Fibroblast of villous mesenchyme (primary cell): ENCODE data around the gene ZNF14. TPM values are rescaled to one million over a fixed set of nuclear protein-coding genes. Genes with fewer than 3 reads are reported as not detected.
"Not testable (repeated sequence)": the region's sequence is repeated elsewhere in the genome, so short reads cannot be mapped to it uniquely, and the experiment has no call there.

Source experiments
- DNase-seq: peaks from one replicate; pipeline ENCODE4 v3.0.0-alpha.2; 2010; ENCODE audit warnings: low read depth
- H3K4me3 ChIP-seq: 2 replicates; pipeline ENCODE4 v1.5.1; 2011; ENCODE audit warnings: low read depth, mild to moderate bottlenecking, low read length
- CTCF ChIP-seq: IDR thresholded peaks from 2 replicates; pipeline ENCODE4 v1.5.1; 2012; ENCODE audit warnings: low read depth, mild to moderate bottlenecking, low read length; ENCODE audit not compliant: insufficient read depth
- total RNA-seq: library from RNA; depleted of rRNA; stranded (reverse); fragments of >200 nt; gene quantifications from 2 replicates; pipeline ENCODE4 v1.2.3, GENCODE V29; 2012

The ZNF14 gene
- total RNA-seq, 1 donor: 7.8 TPM

- peak; percentile 23 for DNase-seq
- TF ChIP-seq CTCF: no peak
- H3K4me3 ChIP-seq: no peak overlapping the region
Observed at GRCh38 chr19:19774354-19775033, 41.6 kb upstream of the ZNF14 start.

GRCh38 chr19:19771963-19772362, 39.1 kb upstream of the ZNF14 start:
- not testable (repeated sequence) for H3K4me3 ChIP-seq, DNase-seq

- not testable (repeated sequence) for DNase-seq, H3K4me3 ChIP-seq
Observed at GRCh38 chr19:19769971-19770370, 37.1 kb upstream of the ZNF14 start.

GRCh38 chr19:19758164-19758563, 25.3 kb upstream of the ZNF14 start:
- no peak overlapping the region for H3K4me3 ChIP-seq
- DNase-seq: no peak
- TF ChIP-seq CTCF: no peak

- no peak for DNase-seq
- no peak for TF ChIP-seq CTCF
- no peak overlapping the region for H3K4me3 ChIP-seq
Observed at GRCh38 chr19:19752760-19753403, 20.0 kb upstream of the ZNF14 start.

GRCh38 chr19:19751846-19752245, 18.9 kb upstream of the ZNF14 start:
- TF ChIP-seq CTCF: no peak
- H3K4me3 ChIP-seq: no peak overlapping the region
- no peak for DNase-seq

- no peak overlapping the region for H3K4me3 ChIP-seq
- TF ChIP-seq CTCF: no peak
- no peak for DNase-seq
Observed at GRCh38 chr19:19750842-19751790, 18.2 kb upstream of the ZNF14 start.
